Ectodermal cell (in vitro differentiated cells): ENCODE results near the gene MOB4.

Source experiments
- H3K27ac ChIP-seq: 2 replicates; pipeline ENCODE4 v1.7.0; 2013; ENCODE audit warnings: mild to moderate bottlenecking, low read depth, low read length; ENCODE audit not compliant: insufficient read depth, poor library complexity, severe bottlenecking
- H3K27me3 ChIP-seq: 2 replicates; pipeline ENCODE4 v1.7.0; 2013; ENCODE audit warnings: mild to moderate bottlenecking, low read length; ENCODE audit not compliant: insufficient read depth, control insufficient read depth, poor library complexity, severe bottlenecking
- H3K36me3 ChIP-seq: one replicate; pipeline ENCODE4 v1.7.0; 2013; ENCODE audit warnings: low read length; ENCODE audit not compliant: control insufficient read depth, insufficient read depth
- H3K4me1 ChIP-seq: one replicate; pipeline ENCODE4 v1.7.0; 2013; ENCODE audit warnings: low read length; ENCODE audit not compliant: control insufficient read depth, insufficient read depth
- H3K4me3 ChIP-seq: 2 replicates; pipeline ENCODE4 v1.7.0; 2013; ENCODE audit warnings: low read depth, low read length, control low read depth; ENCODE audit not compliant: insufficient read depth
- H3K9me3 ChIP-seq: 2 replicates; pipeline ENCODE4 v1.7.0; 2013; ENCODE audit warnings: mild to moderate bottlenecking, low read length, moderate library complexity; ENCODE audit not compliant: control insufficient read depth
- WGBS, 2 experiments: methylation state at CpG; one replicate each; pipeline ENCODE4 v1.1.7; 2013; ENCODE audit warnings: missing lambda C conversion rate in 2 of 2; 5-methylcytosine and 5-hydroxymethylcytosine counted together

MOB4 gene

DNA sequence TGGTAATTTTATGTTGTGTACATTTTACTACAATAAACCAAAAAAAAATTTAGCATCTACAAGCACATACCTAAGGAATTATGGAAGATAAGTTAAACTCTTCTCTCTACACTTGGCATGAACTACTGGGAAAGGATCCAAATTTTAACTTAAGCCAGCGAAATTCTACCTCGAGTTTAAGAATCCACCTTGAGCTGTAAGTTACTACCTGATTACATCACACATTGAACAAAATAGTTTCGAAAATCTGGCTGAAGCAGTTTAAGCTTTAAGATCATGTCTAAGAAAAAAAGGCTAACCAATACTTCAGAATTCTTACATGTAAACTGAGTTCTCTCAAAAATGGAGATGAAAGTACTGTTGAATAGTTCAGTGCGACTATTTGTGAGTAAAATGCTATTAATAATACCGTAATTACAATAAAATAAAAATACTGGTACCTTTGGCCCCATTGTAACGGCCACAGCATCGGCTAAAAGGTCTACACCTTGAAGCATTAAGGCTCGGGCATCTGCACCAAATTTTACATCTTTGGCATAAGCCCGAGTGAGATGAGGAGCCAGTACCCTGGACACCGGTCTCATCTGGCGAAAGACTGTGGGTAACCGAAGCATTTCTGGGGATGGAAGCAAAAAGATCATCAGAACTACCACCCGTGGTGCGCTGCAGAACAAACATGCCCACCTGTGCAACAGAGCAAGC lies 17.5 kb upstream of the MOB4 start:
- Histone ChIP-seq H3K27ac (peak overlapping the region; percentile 38), H3K36me3 (peaks cover 27% of the 10 kb centered on the region), H3K9me3 (no peaks in the 10 kb centered on the region), H3K27me3 (no peaks in the 10 kb centered on the region), H3K4me1 (peaks cover 22% of the 10 kb centered on the region), H3K4me3 (peak overlapping the region; percentile 58)
- 5 to 9% methylated on average over 13 to 14 of the region's 14 CpGs for WGBS, 2 experiments

- H3K36me3 ChIP-seq, result peaks cover 31% of the 10 kb centered on the region
- 0% methylated on average over 46 of the region's 46 CpGs for WGBS, 2 experiments
- no peaks in the 10 kb centered on the region for H3K27me3 ChIP-seq
- peak overlapping the region; percentile 96 for H3K27ac ChIP-seq
- H3K4me3 ChIP-seq, result peak overlapping the region; percentile 58
- peaks cover 22% of the 10 kb centered on the region for H3K4me1 ChIP-seq
- H3K9me3 ChIP-seq, result no peaks in the 10 kb centered on the region
Observed at GRCh38 chr2:197498937-197499593, 16.8 kb upstream of the MOB4 start.

DNA sequence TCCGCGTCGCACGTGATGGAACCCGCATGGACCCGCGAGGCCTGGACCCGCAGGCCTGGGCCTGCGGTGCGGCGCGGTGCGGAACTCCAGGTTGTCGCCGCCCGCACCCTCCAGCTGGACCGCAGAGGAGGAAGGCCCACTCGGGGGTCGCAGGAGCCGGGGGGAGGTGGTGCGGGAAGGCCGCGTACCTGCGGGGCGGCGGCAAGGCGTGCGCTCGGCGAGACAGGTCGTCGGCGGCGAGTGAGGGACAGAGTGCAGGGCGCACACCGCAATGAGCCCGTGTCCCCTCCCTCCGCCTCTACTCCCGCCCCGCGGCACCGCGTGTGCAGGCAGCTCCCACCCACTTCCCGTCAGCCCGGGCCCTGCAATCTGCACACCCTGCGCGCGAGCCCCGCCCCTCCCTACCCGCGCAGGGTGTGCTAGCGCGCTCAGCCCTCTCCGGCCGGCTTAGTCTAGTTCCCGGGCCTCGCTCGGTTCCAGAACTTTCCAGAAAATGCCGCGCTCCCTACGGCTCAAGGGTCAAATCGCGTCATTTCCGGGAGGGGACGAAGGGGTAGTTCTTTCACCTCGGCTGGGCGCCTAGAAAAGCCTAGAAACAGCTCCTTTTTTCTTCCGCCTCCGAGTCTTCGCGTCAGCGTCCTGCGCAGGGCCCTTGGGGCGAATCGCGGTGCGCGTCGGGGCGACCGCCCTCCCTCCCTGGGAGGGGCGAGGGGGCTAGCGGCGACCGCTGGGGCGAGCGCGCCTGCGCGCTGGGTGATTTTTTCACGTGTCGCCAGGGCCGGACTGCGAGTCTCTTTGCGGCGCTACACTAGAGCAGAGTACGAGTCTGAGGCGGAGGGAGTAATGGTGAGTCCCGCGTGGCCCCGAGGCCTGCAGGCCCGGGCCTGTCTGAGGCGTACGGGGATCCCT lies 16.0 kb upstream of the MOB4 start, which contains the start of the genes HSPD1 and HSPE1:
Gene HSPD1, minus strand, starts transcription at position 247 of the 909 bp plus-strand sequence. CDS start 992 bp downstream, outside the sequence.
Gene HSPE1, plus strand, starts transcription at position 786 of the 909 bp plus-strand sequence. Its CDS starts 58 bp downstream, at position 844.
- peak within 1 kb of the TSS; percentile 58 for H3K4me3 ChIP-seq
- peaks cover 32% of the 10 kb centered on the region for H3K36me3 ChIP-seq
- 0% methylated on average over 104 of the region's 104 CpGs for WGBS, 2 experiments
- H3K4me1 ChIP-seq, result peaks cover 22% of the 10 kb centered on the region
- H3K27me3 ChIP-seq, result no peaks in the 10 kb centered on the region
- H3K27ac ChIP-seq, result peak within 1 kb of the TSS; percentile 96
- H3K9me3 ChIP-seq, result no peaks in the 10 kb centered on the region

- Histone ChIP-seq H3K4me3 (peak overlapping the region; percentile 58), H3K27me3 (no peaks in the 10 kb centered on the region), H3K36me3 (peaks cover 24% of the 10 kb centered on the region), H3K27ac (peak overlapping the region; percentile 96), H3K4me1 (peaks cover 22% of the 10 kb centered on the region), H3K9me3 (no peaks in the 10 kb centered on the region)
- WGBS, 2 experiments, result 0 to 1% methylated on average over 29 to 30 of the region's 30 CpGs
Observed at GRCh38 chr2:197500503-197501131, 15.2 kb upstream of the MOB4 start.

- H3K4me3 ChIP-seq, result peak overlapping the region; percentile 14
- peaks cover 16% of the 10 kb centered on the region for H3K4me1 ChIP-seq
- H3K9me3 ChIP-seq, result no peaks in the 10 kb centered on the region
- H3K27me3 ChIP-seq, result no peaks in the 10 kb centered on the region
- H3K27ac ChIP-seq, result no peak overlapping the region
- WGBS, 2 experiments, result 76 to 91% methylated on average over 4 of the region's 4 CpGs
- H3K36me3 ChIP-seq, result peaks cover 11% of the 10 kb centered on the region
Observed at GRCh38 chr2:197502201-197502600, 13.7 kb upstream of the MOB4 start.

GRCh38 chr2:197502685-197503084 lies 13.2 kb upstream of the MOB4 start:
- Histone ChIP-seq H3K36me3 (peaks cover 10% of the 10 kb centered on the region), H3K27me3 (no peaks in the 10 kb centered on the region), H3K4me3 (no peak overlapping the region), H3K27ac (no peak overlapping the region), H3K9me3 (no peaks in the 10 kb centered on the region), H3K4me1 (peaks cover 12% of the 10 kb centered on the region)
- 93 to 95% methylated on average over 4 of the region's 4 CpGs for WGBS, 2 experiments

- Histone ChIP-seq H3K9me3 (no peaks in the 10 kb centered on the region), H3K27ac (no peak overlapping the region), H3K4me3 (no peak overlapping the region), H3K4me1 (peaks cover 5% of the 10 kb centered on the region), H3K27me3 (no peaks in the 10 kb centered on the region), H3K36me3 (peaks cover 10% of the 10 kb centered on the region)
- 90 to 97% methylated on average over 2 of the region's 2 CpGs for WGBS, 2 experiments
Observed at GRCh38 chr2:197504000-197504399, 11.9 kb upstream of the MOB4 start.

- peaks cover 5% of the 10 kb centered on the region for H3K4me1 ChIP-seq
- H3K27me3 ChIP-seq, result no peaks in the 10 kb centered on the region
- H3K36me3 ChIP-seq, result peaks cover 10% of the 10 kb centered on the region
- WGBS, 2 experiments, result 94 to 96% methylated on average over 6 of the region's 6 CpGs
- no peaks in the 10 kb centered on the region for H3K9me3 ChIP-seq
- no peak overlapping the region for H3K4me3 ChIP-seq
- H3K27ac ChIP-seq, result no peak overlapping the region
Observed at GRCh38 chr2:197504512-197504911, 11.4 kb upstream of the MOB4 start.

DNA sequence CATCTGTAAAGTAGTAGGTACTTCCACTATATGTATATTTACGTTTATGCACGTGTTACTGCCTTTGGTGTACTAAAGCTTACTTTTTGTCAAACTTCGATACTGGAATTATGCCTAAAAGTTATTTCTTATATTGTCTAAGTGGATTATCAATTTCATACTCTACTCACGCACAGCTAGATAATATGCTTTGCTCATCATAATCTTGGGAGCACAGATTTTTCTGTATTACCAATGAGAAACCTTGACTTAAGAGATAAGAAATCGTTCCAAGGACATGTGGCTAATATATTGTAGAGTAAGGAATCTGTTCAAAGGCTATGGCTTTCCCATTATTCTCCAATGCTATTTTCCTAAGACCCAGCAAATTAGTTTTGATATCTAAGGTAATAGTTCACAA lies 9.2 kb upstream of the MOB4 start:
- H3K27me3 ChIP-seq, result no peaks in the 10 kb centered on the region
- H3K4me1 ChIP-seq, result peaks cover 5% of the 10 kb centered on the region
- peaks cover 10% of the 10 kb centered on the region for H3K36me3 ChIP-seq
- H3K9me3 ChIP-seq, result no peaks in the 10 kb centered on the region
- no peak overlapping the region for H3K4me3 ChIP-seq
- H3K27ac ChIP-seq, result no peak overlapping the region
- 98 to 100% methylated on average over 2 to 4 of the region's 5 CpGs for WGBS, 2 experiments
